Retinal pigment epithelial cell (primary cell): ENCODE data around the gene TESK2.

ENCODE experiments used
- DNase-seq: peaks from one replicate; pipeline ENCODE4 v3.0.0-alpha.2; 2010; ENCODE audit warnings: low read depth
- H3K4me3 ChIP-seq: 2 replicates; pipeline ENCODE4 v1.5.1; 2011; ENCODE audit warnings: mild to moderate bottlenecking, low read length, control low read depth, moderate library complexity
- TF ChIP-seq, protein P1 (sequence below): conservative IDR thresholded peaks from 2 replicates; pipeline ENCODE4 v1.5.1; 2011; ENCODE audit warnings: low read depth, low read length, control low read depth, inconsistent platforms

The TESK2 gene

DNA sequence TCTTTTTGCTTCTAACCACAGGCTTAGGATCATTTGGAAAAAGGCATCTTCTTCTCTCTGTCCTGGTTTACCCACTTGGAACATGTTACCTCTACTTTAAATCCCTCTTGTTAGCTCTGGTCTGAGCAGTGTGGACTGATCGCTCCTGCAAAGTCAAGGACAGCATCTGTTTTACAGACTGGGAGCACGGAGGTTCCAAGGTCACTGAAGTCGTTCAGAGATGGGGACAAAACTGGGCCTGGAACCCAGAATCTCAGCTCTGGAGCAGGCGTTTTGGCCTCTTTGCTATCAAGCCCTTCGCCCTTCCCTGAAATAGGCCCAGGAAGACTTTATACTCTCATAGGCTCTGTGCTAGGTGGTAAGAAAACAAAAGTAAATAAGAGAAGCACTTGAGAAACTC lies 139.5 kb downstream of the TESK2 start:
- no peak for DNase-seq
- TF ChIP-seq, protein P1, sequence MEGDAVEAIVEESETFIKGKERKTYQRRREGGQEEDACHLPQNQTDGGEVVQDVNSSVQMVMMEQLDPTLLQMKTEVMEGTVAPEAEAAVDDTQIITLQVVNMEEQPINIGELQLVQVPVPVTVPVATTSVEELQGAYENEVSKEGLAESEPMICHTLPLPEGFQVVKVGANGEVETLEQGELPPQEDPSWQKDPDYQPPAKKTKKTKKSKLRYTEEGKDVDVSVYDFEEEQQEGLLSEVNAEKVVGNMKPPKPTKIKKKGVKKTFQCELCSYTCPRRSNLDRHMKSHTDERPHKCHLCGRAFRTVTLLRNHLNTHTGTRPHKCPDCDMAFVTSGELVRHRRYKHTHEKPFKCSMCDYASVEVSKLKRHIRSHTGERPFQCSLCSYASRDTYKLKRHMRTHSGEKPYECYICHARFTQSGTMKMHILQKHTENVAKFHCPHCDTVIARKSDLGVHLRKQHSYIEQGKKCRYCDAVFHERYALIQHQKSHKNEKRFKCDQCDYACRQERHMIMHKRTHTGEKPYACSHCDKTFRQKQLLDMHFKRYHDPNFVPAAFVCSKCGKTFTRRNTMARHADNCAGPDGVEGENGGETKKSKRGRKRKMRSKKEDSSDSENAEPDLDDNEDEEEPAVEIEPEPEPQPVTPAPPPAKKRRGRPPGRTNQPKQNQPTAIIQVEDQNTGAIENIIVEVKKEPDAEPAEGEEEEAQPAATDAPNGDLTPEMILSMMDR: no peak
- H3K4me3 ChIP-seq: no peak overlapping the region

DNA sequence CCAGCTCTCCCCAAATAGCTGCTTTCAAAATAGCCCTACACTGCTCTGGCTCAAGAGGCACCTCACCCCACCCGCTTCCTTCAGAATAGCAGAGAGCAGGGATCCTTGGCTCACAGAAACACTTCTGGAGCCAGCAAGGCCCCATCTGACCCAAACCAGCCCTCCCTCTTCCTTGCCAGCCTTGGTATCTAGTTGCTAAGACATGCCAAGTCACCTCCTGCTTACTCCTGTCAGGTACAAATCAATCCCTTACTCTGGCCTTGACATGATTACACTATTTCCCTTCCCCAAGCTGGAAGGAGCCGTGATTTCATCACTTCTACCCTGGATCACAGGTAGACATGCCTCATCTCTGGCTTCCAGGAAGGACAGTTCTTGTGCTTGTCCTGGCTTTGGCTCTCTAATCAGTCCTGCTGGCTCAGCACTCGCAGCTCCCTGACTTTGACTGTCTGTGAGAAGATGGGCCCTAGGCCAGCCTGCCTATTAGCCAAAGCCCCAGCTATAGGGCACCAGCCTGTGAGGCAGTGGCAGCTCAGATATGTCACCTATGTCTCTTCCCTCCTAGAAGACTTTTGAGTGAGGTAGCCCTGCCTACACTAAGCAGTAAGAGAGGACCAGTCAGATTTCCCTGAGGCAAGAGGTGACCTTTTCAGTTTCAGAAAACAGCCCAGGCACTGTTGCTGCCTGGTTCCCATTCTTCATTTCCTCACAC lies 141.8 kb downstream of the TESK2 start:
- TF ChIP-seq, protein P1: no peak
- no peak for DNase-seq
- H3K4me3 ChIP-seq: no peak overlapping the region

GRCh38 chr1:45348609-45348965 lies 142.4 kb downstream of the TESK2 start:
- TF ChIP-seq, protein P1: no peak
- no peak overlapping the region for H3K4me3 ChIP-seq
- no peak for DNase-seq

DNA sequence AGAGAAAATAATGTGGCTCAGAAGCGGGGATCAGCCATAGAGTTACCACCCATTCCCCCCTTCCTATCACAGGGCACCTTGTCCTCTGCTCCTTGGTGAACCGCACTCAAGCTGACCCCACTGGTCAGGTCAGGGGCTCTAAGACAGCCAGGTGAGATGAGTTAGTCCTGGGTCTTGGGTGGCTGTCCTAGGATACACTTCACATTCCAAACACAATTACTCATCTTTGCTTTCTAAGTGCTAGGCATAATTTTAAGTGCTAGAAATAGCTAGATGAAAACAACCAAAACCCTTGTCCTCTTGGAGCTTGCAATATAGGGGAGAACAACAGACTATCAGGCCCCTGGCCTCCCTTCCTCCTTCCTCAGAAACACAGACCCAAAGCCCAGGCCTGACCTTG lies 142.9 kb downstream of the TESK2 start:
- no peak for DNase-seq
- TF ChIP-seq, protein P1: no peak
- no peak overlapping the region for H3K4me3 ChIP-seq

GRCh38 chr1:45346473-45346872 lies 144.5 kb downstream of the TESK2 start:
- DNase-seq: no peak
- TF ChIP-seq, protein P1: no peak
- no peak overlapping the region for H3K4me3 ChIP-seq

DNA sequence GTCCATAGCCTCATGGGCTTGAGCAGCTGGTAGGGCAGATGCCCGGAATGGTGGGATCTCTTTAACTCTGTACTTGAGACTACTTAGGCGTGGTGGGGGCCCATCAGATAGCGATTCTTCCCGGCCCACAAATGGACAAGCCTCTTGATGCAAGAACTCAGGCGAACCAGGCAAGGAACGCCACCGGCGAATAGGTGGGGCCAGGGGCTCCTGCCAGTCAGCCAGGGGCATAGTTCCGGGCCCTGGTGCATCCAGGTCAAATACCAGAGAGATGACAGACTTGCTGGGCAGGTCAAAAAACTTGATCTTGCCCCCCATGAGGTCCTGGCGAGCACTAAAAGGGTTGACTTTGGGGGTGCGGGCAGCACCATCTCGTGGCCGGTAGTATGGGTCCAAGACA lies 145.9 kb downstream of the TESK2 start:
- H3K4me3 ChIP-seq: no peak overlapping the region
- TF ChIP-seq, protein P1: no peak
- DNase-seq: no peak

DNA sequence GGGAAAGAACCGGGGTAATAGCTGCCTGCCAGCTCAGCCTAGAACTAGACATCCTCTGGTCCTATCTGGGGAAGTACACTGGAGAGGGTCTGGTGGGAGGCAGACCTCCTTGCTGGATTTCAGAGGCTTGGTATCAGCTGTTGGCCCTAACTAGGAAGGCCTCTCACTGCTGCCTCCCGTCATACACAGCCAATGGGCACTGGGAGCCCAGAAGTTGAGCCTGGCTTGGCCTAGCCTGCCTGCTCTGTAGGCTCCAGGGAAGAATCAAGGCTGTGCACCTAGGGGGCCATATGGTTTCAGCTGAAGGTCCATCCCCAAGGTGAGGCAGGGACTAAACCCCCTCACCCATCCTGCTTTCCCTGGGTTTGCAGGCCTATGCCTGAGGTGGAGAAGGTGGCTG lies 146.5 kb downstream of the TESK2 start:
- DNase-seq: no peak
- TF ChIP-seq, protein P1: no peak

More for the DNA sequence above, 146.5 kb downstream of the TESK2 start:
- H3K4me3 ChIP-seq: no peak overlapping the region
